Gastrocnemius medialis (tissue), 4 donors: ENCODE measurements around the gene CIROP.

Source experiments
- CTCF ChIP-seq, 5 experiments: fragments of 450-650 bp in 3 of 5; fragments of 200-600 bp in 2 of 5; sonication (generic) in 2 of 5; IDR thresholded peaks in 4 of 5; conservative IDR thresholded peaks in 1 of 5; 1 replicate in 4 of 5; 2 replicates in 1 of 5; pipeline ENCODE4 v1.5.1; 2016 to 2019; ENCODE audit warnings: antibody characterized with exemption in 5 of 5, mild to moderate bottlenecking in 3 of 5, moderate library complexity in 3 of 5
- POLR2A ChIP-seq, 2 donors: fragments of 450-650 bp; IDR thresholded peaks; one replicate each; pipeline ENCODE4 v1.6.1; 2017; ENCODE audit warnings: antibody characterized with exemption in 2 of 2, mild to moderate bottlenecking in 2 of 2, moderate library complexity in 2 of 2

- TF ChIP-seq CTCF (IDR thresholded peaks at IDR 0.05 in 4 of 5, conservative IDR thresholded peaks at IDR 0.05 in 1 of 5): no peak
- TF ChIP-seq POLR2A (IDR thresholded peaks at IDR 0.05): no peak
These were observed 659 bp downstream of the CIROP start for GRCh38 chr14:23104070-23104590.
